ENCODE measurements around the gene CAMK2B. TPM values are rescaled to one million over a fixed set of nuclear protein-coding genes. Genes with fewer than 3 reads are reported as not detected.
A peak's percentile ranks its signal among the peaks of the same experiment; 100 is the strongest.
"Not testable (repeated sequence)": the region's sequence is repeated elsewhere in the genome, so short reads cannot be mapped to it uniquely, and the experiment has no call there.

The CAMK2B gene
- total RNA-seq, 1 experiment from 2014 or later: 0.31 TPM

DNA sequence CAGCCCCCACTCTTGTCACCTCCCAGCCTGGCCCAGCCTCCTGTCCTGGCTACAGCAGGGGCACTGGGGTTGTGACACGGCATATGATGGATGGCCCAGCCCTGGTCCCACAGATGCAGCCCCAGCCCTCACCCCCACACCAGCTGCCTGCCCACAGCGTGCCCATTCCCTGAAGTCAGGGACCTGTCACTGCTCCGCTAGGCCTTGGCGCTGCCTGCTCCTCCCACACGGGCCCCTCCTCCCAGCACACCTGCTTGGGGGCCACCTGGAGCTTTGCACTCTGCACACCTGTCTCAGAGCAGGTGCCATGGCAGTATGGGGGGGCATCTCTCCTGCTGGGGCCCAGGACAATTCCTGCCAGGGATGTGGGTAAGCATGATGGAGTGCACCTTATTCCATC is 139.7 kb downstream of the CAMK2B start:
- no peak for DNase-seq
- Histone ChIP-seq H3K4me3 (ENCODE audit: insufficient read depth, low read depth, low read length) (no peak overlapping the region), H3K27me3 (ENCODE audit: control insufficient read depth, insufficient read depth, low read length) (no peaks in the 10 kb centered on the region), H3K36me3 (replicated peaks; ENCODE audit: control insufficient read depth, insufficient read depth, low read length) (no peaks in the 10 kb centered on the region)

DNA sequence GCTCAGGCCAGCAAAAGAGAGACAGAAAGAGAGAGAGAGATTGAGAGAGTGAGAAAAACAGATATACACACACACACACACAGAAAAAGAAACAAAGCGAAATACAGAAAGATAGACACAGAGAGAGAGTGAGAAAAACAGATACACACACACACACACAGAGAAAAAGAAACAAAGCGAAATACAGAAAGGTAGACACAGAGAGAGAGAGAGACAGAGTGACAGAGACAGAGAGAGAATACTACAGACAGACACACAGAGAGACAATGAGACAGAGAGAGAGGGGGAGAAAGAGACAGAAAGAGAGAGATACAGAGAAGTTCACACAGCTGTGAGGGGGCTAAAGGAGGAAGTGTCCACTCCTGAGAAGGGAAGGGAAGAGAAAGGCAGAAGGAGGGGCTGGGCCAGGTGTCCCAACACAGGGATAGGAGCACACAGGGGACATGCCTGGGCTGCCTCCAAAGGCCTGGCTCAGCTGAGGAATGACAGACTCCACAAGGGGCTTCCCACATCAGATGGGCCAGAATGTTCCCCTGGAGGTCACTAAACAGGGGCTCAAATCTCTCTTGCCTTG is 140.4 kb downstream of the CAMK2B start:
- Histone ChIP-seq H3K27me3 (ENCODE audit: control insufficient read depth, insufficient read depth, low read length) (no peaks in the 10 kb centered on the region), H3K4me3 (ENCODE audit: insufficient read depth, low read depth, low read length) (no peak overlapping the region), H3K36me3 (replicated peaks; ENCODE audit: control insufficient read depth, insufficient read depth, low read length) (no peaks in the 10 kb centered on the region)
- DNase-seq: peak; percentile 35

- DNase-seq: peak; percentile 55
- no peaks in the 10 kb centered on the region for H3K36me3 ChIP-seq (replicated peaks; ENCODE audit: control insufficient read depth, insufficient read depth, low read length)
These were observed 141.1 kb downstream of the CAMK2B start for GRCh38 chr7:44184206-44184872.

GRCh38 chr7:44183386-44183785 is 142.0 kb downstream of the CAMK2B start:
- no peak overlapping the region for H3K4me3 ChIP-seq (ENCODE audit: insufficient read depth, low read depth, low read length)
- H3K36me3 ChIP-seq (replicated peaks; ENCODE audit: control insufficient read depth, insufficient read depth, low read length): no peaks in the 10 kb centered on the region
- no peak for DNase-seq
- H3K27me3 ChIP-seq (ENCODE audit: control insufficient read depth, insufficient read depth, low read length): no peaks in the 10 kb centered on the region

More at GRCh38 chr7:44184206-44184872, 141.1 kb downstream of the CAMK2B start:
- Histone ChIP-seq H3K27me3 (ENCODE audit: control insufficient read depth, insufficient read depth, low read length) (no peaks in the 10 kb centered on the region), H3K4me3 (ENCODE audit: insufficient read depth, low read depth, low read length) (no peak overlapping the region)

GRCh38 chr7:44182827-44183226 is 142.6 kb downstream of the CAMK2B start:
- Histone ChIP-seq H3K4me3 (ENCODE audit: insufficient read depth, low read depth, low read length) (no peak overlapping the region), H3K27me3 (ENCODE audit: control insufficient read depth, insufficient read depth, low read length) (no peaks in the 10 kb centered on the region; the same call in 1 of the 2 replicates), H3K36me3 (replicated peaks; ENCODE audit: control insufficient read depth, insufficient read depth, low read length) (no peaks in the 10 kb centered on the region)
- no peak for DNase-seq

DNA sequence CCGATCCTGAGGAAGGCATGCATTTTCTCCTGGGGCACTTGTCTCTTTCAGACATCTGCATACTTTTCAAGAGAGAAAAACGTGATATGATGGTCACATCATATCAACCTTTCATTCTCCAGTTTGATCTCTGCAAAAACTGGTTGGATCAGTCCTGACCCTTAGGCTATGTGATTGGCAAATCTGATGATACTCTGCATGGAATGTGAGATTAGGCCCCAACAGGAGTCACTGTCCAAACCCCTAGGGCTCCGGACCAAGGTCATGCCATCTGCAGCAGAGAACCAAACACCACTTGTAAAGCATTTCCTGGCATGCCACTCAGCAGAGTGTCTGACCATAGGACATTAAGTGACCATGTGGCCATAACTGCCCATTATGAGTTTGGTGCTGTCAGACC is 144.8 kb downstream of the CAMK2B start:
- Histone ChIP-seq H3K4me3 (ENCODE audit: insufficient read depth, low read depth, low read length) (no peak overlapping the region), H3K27me3 (ENCODE audit: control insufficient read depth, insufficient read depth, low read length) (no peaks in the 10 kb centered on the region; the same call in 1 of the 2 replicates), H3K36me3 (replicated peaks; ENCODE audit: control insufficient read depth, insufficient read depth, low read length) (no peaks in the 10 kb centered on the region)
- DNase-seq: no peak

- no peaks in the 10 kb centered on the region; the same call in 1 of the 2 replicates for H3K27me3 ChIP-seq (ENCODE audit: control insufficient read depth, insufficient read depth, low read length)
- no peaks in the 10 kb centered on the region for H3K36me3 ChIP-seq (replicated peaks; ENCODE audit: control insufficient read depth, insufficient read depth, low read length)
- peak; percentile 41 for DNase-seq
- H3K4me3 ChIP-seq (ENCODE audit: insufficient read depth, low read depth, low read length): no peak overlapping the region
These were observed 147.7 kb downstream of the CAMK2B start for GRCh38 chr7:44177570-44178131.

DNA sequence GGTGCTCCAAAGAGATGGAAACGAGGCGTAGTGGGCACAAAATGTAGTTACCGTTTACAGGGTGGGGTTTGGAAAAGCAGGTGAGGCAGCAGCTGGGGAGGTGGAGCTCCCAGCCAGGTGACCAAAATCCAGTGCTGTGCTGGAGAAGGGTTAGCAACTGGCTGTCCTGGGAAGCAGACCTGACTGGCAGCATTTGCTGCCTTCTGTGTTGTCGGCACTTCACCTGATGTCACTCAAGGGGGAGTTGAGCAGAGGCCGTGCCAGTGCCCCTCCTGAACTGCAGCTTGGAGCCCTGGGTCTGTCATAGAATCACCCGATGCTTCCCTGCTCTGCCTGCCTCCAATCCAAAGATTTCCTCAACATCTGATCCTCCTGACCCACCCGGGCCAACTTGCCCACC is 148.9 kb downstream of the CAMK2B start:
- H3K27me3 ChIP-seq (ENCODE audit: control insufficient read depth, insufficient read depth, low read length): no peaks in the 10 kb centered on the region; the same call in 1 of the 2 replicates
- no peaks in the 10 kb centered on the region for H3K36me3 ChIP-seq (replicated peaks; ENCODE audit: control insufficient read depth, insufficient read depth, low read length)
- no peak for DNase-seq
- H3K4me3 ChIP-seq (ENCODE audit: insufficient read depth, low read depth, low read length): no peak overlapping the region

- no peaks in the 10 kb centered on the region; the same call in 1 of the 2 replicates for H3K27me3 ChIP-seq (ENCODE audit: control insufficient read depth, insufficient read depth, low read length)
- DNase-seq: no peak
These were observed 149.7 kb downstream of the CAMK2B start for GRCh38 chr7:44175730-44176129.

DNA sequence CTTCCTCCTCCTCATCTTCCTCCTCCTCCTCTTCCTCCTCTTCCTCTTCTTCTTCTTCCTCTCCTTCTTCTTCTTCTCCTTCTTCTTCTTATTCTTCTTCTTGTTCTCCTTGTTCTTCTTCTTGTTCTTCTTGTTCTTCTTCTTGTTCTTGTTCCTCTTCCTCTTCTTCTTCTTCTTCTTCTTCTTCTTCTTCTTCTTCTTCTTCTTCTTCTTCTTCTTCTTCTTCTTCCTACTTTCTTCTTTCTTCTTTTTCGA is 150.8 kb downstream of the CAMK2B start:
- DNase-seq; H3K27me3 ChIP-seq (ENCODE audit: control insufficient read depth, insufficient read depth, low read length); H3K4me3 ChIP-seq (ENCODE audit: insufficient read depth, low read depth, low read length); H3K36me3 ChIP-seq (replicated peaks; ENCODE audit: control insufficient read depth, insufficient read depth, low read length): not testable (repeated sequence)

More at GRCh38 chr7:44175730-44176129, 149.7 kb downstream of the CAMK2B start:
- H3K36me3 ChIP-seq (replicated peaks; ENCODE audit: control insufficient read depth, insufficient read depth, low read length): no peaks in the 10 kb centered on the region
- H3K4me3 ChIP-seq (ENCODE audit: insufficient read depth, low read depth, low read length): no peak overlapping the region

DNA sequence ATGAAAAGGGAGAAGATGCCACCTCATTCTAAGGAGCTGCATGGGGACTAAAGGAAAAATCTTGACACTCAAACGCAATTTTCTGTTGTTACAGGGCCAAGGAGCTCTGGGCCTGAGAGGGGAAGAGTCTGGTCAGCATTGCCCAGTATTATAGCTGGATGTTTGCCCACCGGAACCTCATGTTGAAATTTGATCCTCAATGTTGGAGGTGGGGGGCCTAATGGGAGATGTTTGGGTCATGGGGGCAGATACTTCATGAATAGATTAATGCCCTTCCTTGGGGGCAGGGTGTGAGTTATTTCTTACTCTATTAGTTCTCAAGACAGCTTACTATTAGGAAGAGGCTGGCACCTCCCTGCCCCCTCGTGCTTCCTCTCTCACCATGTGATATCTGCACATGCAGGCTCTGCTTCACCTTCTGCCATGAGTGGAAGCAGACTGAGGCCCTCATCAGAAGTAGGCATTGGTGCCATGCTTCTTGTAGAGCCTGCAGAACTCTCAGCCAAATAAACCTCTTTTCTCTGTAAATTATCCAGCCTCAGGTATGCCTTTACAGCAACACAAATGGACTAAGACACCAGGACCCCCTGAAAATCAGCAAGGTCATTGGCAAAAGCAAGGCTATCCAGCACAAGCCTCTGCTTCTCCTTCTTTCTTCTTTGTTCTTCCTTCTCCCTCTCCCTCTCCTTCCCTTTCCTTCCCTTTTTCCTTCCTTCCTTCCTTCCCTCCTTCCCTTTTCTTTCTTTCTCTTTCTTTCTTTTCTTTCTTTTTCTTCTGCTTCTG is 151.3 kb downstream of the CAMK2B start:
- H3K27me3 ChIP-seq (ENCODE audit: control insufficient read depth, insufficient read depth, low read length): no peaks in the 10 kb centered on the region; the same call in 1 of the 2 replicates
- H3K36me3 ChIP-seq (replicated peaks; ENCODE audit: control insufficient read depth, insufficient read depth, low read length): no peaks in the 10 kb centered on the region
- no peak for DNase-seq
- H3K4me3 ChIP-seq (ENCODE audit: insufficient read depth, low read depth, low read length): no peak overlapping the region

DNA sequence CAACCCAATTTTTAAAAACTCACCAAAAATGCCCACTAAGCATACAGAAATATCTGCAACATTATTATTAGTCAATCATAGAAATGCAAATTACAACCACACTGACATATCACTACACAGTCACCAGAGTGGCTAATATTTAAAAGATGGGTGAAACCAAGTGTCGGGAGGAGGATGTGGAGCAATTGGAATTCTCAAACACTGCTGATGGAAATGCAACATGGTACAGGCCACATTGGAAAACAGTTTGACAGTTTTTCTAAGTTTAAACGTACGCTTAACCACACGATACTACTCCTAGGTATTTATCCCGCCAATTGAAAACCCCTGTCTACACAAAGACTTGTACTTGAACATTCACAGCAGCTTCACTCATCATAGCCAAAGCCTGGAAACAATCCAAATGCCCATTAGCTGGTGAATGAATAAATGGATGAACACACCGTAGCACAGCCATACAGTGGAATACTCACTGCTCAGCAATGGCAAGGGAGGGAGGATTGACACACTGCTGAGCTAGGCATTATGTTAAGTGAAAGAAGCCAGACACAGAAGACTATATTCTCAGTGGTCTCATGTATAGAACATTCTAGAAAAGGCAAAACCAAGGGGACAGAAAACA is 152.5 kb downstream of the CAMK2B start:
- DNase-seq: no peak
- H3K4me3 ChIP-seq (ENCODE audit: insufficient read depth, low read depth, low read length): no peak overlapping the region
- no peaks in the 10 kb centered on the region for H3K36me3 ChIP-seq (replicated peaks; ENCODE audit: control insufficient read depth, insufficient read depth, low read length)
- no peaks in the 10 kb centered on the region; the same call in 1 of the 2 replicates for H3K27me3 ChIP-seq (ENCODE audit: control insufficient read depth, insufficient read depth, low read length)

DNA sequence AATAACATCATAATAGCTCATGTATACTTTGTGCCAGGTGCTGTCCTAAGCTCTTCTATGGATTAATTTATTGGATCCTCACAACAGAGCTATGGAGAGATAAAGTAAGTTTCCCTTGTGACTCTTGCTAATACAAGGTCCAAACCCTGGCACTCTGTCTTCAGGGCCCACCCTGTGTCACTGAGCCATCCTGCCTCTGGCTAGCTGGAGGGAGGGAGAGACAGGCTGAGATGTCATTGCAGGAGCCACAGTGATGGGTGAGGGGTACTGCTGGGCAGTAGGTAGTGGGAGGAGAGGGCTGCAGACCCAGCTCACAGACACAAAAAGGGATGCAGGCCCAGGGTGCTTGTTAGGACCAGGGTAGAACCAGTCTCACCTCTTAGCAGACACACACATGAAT is 153.0 kb downstream of the CAMK2B start:
- Histone ChIP-seq H3K4me3 (ENCODE audit: insufficient read depth, low read depth, low read length) (no peak overlapping the region), H3K27me3 (ENCODE audit: control insufficient read depth, insufficient read depth, low read length) (no peaks in the 10 kb centered on the region), H3K36me3 (replicated peaks; ENCODE audit: control insufficient read depth, insufficient read depth, low read length) (no peaks in the 10 kb centered on the region)
- no peak for DNase-seq

- DNase-seq; H3K27me3 ChIP-seq (ENCODE audit: control insufficient read depth, insufficient read depth, low read length); H3K4me3 ChIP-seq (ENCODE audit: insufficient read depth, low read depth, low read length); H3K36me3 ChIP-seq (replicated peaks; ENCODE audit: control insufficient read depth, insufficient read depth, low read length): not testable (repeated sequence)
These were observed 153.5 kb downstream of the CAMK2B start for GRCh38 chr7:44171901-44172300.

Measured in H7 (cell line).